Keratinocyte (primary cell): Measurements from ENCODE around the gene MMS19. TPM values are rescaled to one million over a fixed set of nuclear protein-coding genes. Genes with fewer than 3 reads are reported as not detected.

Experiments
- DNase-seq: peaks from one replicate; pipeline ENCODE4 v3.0.0-alpha.2; 2011; ENCODE audit warnings: low read depth, missing footprints, low spot score
- FAIRE-seq: peaks from 2 replicates; lab custom pipeline; 2011; peaks lifted over from hg19 to GRCh38; lab: Jason Lieb, UNC
- H2AFZ ChIP-seq: 2 replicates; pipeline ENCODE4 v1.6.0; 2012; ENCODE audit warnings: low read length, control low read depth, inconsistent platforms; ENCODE audit not compliant: control insufficient read depth
- H3K27ac ChIP-seq: 2 replicates; pipeline ENCODE4 v1.5.1; 2011; ENCODE audit warnings: low read length; ENCODE audit not compliant: control insufficient read depth, insufficient read depth
- H3K27me3 ChIP-seq: 3 replicates; pipeline ENCODE4 v1.6.0; 2011; ENCODE audit warnings: low read length; ENCODE audit not compliant: control insufficient read depth, insufficient read depth; ENCODE audit errors: extremely low read depth
- H3K36me3 ChIP-seq, 2 experiments: 2 replicates in 1 of 2; 3 replicates in 1 of 2; pipeline ENCODE4 v1.5.1; 2011; ENCODE audit warnings: low read length in 2 of 2, mild to moderate bottlenecking in 1 of 2; ENCODE audit not compliant: control insufficient read depth in 2 of 2, insufficient read depth in 2 of 2; ENCODE audit errors: extremely low read depth in 1 of 2
- H3K4me1 ChIP-seq: 3 replicates; pipeline ENCODE4 v1.5.1; 2011; ENCODE audit warnings: low read length; ENCODE audit not compliant: control insufficient read depth, insufficient read depth; ENCODE audit errors: extremely low read depth
- H3K4me2 ChIP-seq: 3 replicates; pipeline ENCODE4 v1.6.0; 2011; ENCODE audit warnings: low read depth, low read length; ENCODE audit not compliant: control insufficient read depth, insufficient read depth; ENCODE audit errors: extremely low read depth
- H3K4me3 ChIP-seq, 3 experiments: fragments of 200-600 bp in 1 of 3; sonication (generic) in 1 of 3; 2 replicates in 2 of 3; 3 replicates in 1 of 3; pipeline ENCODE4 v1.5.1; 2011 to 2016; ENCODE audit warnings: low read length in 3 of 3, mild to moderate bottlenecking in 3 of 3, control low read depth in 2 of 3, inconsistent platforms in 1 of 3, low read depth in 1 of 3, mixed read lengths in 1 of 3, mixed run types in 1 of 3, moderate library complexity in 1 of 3; ENCODE audit not compliant: control insufficient read depth in 2 of 3, insufficient read depth in 2 of 3; ENCODE audit errors: extremely low read depth in 1 of 3
- H3K79me2 ChIP-seq: 2 replicates; pipeline ENCODE4 v1.6.0; 2012; ENCODE audit warnings: low read length; ENCODE audit not compliant: control insufficient read depth, insufficient read depth
- H3K9ac ChIP-seq: 3 replicates; pipeline ENCODE4 v1.6.0; 2011; ENCODE audit warnings: low read length; ENCODE audit not compliant: control insufficient read depth, insufficient read depth; ENCODE audit errors: extremely low read depth
- H3K9me1 ChIP-seq: 3 replicates; pipeline ENCODE4 v1.6.0; 2011; ENCODE audit warnings: low read length; ENCODE audit not compliant: control insufficient read depth, insufficient read depth; ENCODE audit errors: extremely low read depth
- H3K9me3 ChIP-seq: 2 replicates; pipeline ENCODE4 v1.5.1; 2012; ENCODE audit warnings: low read depth, low read length; ENCODE audit not compliant: control insufficient read depth
- H4K20me1 ChIP-seq: 3 replicates; pipeline ENCODE4 v1.6.0; 2011; ENCODE audit warnings: low read length; ENCODE audit not compliant: control insufficient read depth, insufficient read depth; ENCODE audit errors: extremely low read depth
- EZH2 ChIP-seq: IDR thresholded peaks from one replicate; pipeline ENCODE4 v1.6.1; 2012; ENCODE audit warnings: inconsistent platforms, mild to moderate bottlenecking, low read length, moderate library complexity
- dilution Hi-C: fragments of 300-500 bp; cut with MboI; formaldehyde crosslinking; loops from one replicate; pipeline ENCODE4 v1.7.0; 2020; ENCODE audit warnings: low sequenced_read_pairs; ENCODE audit not compliant: extremely low pct_ligation_motif_present
- polyA plus RNA-seq, 5 experiments: library from polyadenylated mRNA; depleted of rRNA in 3 of 5; stranded (reverse) in 3 of 5; stranded (forward) in 1 of 5; unstranded in 1 of 5; fragments of >200 nt; gene quantifications; 1 replicate in 1 of 5; 2 replicates in 3 of 5; 3 replicates in 1 of 5; pipeline versions ENCODE4 v1.2.1 to v1.2.3, GENCODE V29; 2011 to 2012; ENCODE audit warnings: missing spikeins in 2 of 5, low read depth in 1 of 5, low replicate concordance in 1 of 5
- TF ChIP-seq, protein P1 (sequence below), 3 experiments: IDR thresholded peaks in 1 of 3; conservative IDR thresholded peaks in 1 of 3; optimal IDR thresholded peaks in 1 of 3; 2 replicates in 2 of 3; 3 replicates in 1 of 3; pipeline versions ENCODE3 to v1.5.1; 2011; ENCODE audit warnings: low read length in 3 of 3, mild to moderate bottlenecking in 3 of 3, moderate library complexity in 2 of 3, control low read depth in 1 of 3, inconsistent platforms in 1 of 3; ENCODE audit not compliant: insufficient read depth in 2 of 3; ENCODE audit errors: extremely low read depth in 1 of 3

MMS19 gene
- polyA plus RNA-seq, 1 donor (not counting 4 experiments of a cell fraction or from before 2014, with no cell fraction given): 72.5 TPM

DNA sequence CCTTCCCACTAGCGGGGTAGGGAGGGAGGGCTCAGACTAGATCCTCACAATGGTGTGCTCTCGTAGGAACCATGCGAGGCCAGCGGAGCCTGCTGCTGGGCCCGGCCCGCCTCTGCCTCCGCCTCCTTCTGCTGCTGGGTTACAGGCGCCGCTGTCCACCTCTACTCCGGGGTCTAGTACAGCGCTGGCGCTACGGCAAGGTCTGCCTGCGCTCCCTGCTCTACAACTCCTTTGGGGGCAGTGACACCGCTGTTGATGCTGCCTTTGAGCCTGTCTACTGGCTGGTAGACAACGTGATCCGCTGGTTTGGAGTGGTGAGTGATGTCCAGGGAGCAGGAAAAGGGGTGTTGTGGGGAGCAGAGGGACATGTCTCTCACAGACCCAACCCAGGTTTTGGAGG lies 46.6 kb downstream of the MMS19 start:
- Histone ChIP-seq H3K4me2 (no peak overlapping the region), H3K9ac (no peak overlapping the region), H3K9me1 (peaks cover 2% of the 10 kb centered on the region), H3K4me1 (peaks cover 16% of the 10 kb centered on the region), H4K20me1 (no peaks in the 10 kb centered on the region), H3K79me2 (peaks cover 58% of the 10 kb centered on the region), H3K4me3 (no peak overlapping the region), H3K27ac (no peak overlapping the region), H3K27me3 (no peaks in the 10 kb centered on the region), H2AFZ (no peak overlapping the region), H3K36me3 (peaks cover 31 to 32% of the 10 kb centered on the region in 2 experiments), H3K9me3 (no peaks in the 10 kb centered on the region)
- no peak for DNase-seq
- dilution Hi-C loops: no loop called here
- FAIRE-seq: no peak
- TF ChIP-seq, protein P1, sequence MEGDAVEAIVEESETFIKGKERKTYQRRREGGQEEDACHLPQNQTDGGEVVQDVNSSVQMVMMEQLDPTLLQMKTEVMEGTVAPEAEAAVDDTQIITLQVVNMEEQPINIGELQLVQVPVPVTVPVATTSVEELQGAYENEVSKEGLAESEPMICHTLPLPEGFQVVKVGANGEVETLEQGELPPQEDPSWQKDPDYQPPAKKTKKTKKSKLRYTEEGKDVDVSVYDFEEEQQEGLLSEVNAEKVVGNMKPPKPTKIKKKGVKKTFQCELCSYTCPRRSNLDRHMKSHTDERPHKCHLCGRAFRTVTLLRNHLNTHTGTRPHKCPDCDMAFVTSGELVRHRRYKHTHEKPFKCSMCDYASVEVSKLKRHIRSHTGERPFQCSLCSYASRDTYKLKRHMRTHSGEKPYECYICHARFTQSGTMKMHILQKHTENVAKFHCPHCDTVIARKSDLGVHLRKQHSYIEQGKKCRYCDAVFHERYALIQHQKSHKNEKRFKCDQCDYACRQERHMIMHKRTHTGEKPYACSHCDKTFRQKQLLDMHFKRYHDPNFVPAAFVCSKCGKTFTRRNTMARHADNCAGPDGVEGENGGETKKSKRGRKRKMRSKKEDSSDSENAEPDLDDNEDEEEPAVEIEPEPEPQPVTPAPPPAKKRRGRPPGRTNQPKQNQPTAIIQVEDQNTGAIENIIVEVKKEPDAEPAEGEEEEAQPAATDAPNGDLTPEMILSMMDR (optimal IDR thresholded peaks at IDR 0.05 in 1 of 3, IDR thresholded peaks at IDR 0.05 in 1 of 3, conservative IDR thresholded peaks at IDR 0.05 in 1 of 3; ENCODE audit: extremely low read depth in 1 of 3, insufficient read depth in 2 of 3, low read length in 3 of 3): no peak
- TF ChIP-seq EZH2: no peak

DNA sequence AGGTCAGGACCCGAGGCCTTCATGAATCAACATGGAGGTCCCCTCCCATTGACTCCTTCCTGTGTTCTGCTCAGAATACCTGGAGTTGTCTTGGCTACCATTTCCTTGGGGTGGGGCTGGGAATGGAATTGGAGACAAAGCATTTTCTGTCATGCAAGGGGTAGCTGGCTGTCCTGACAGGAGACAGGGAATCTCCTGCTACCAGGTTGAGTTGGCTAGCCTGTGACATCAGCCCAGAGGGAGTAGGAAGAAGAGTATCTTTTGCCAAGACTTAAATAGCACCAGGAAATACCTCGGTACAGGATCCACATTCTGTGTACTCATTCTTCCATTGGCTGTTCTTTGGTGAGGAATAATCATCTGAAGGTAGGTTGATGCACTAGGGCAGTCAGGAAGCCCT lies 47.4 kb downstream of the MMS19 start:
- H3K4me3 ChIP-seq: no peak overlapping the region
- H3K4me1 ChIP-seq: peaks cover 16% of the 10 kb centered on the region
- H3K27me3 ChIP-seq: no peaks in the 10 kb centered on the region
- DNase-seq (no peak), FAIRE-seq (no peak)
- no peak overlapping the region for H3K9ac ChIP-seq
- no peak for TF ChIP-seq EZH2
- TF ChIP-seq, protein P1 (optimal IDR thresholded peaks at IDR 0.05 in 1 of 3, IDR thresholded peaks at IDR 0.05 in 1 of 3, conservative IDR thresholded peaks at IDR 0.05 in 1 of 3; ENCODE audit: extremely low read depth in 1 of 3, insufficient read depth in 2 of 3, low read length in 3 of 3): no peak
- no peaks in the 10 kb centered on the region for H4K20me1 ChIP-seq
- dilution Hi-C loops: no loop called here
- H3K4me2 ChIP-seq: no peak overlapping the region
- peaks cover 2% of the 10 kb centered on the region for H3K9me1 ChIP-seq
- no peak overlapping the region for H2AFZ ChIP-seq
- no peak overlapping the region for H3K27ac ChIP-seq
- peaks cover 64% of the 10 kb centered on the region for H3K79me2 ChIP-seq
- no peaks in the 10 kb centered on the region for H3K9me3 ChIP-seq
- H3K36me3 ChIP-seq: peaks cover 25% of the 10 kb centered on the region in 2 experiments
